ENCODE data around the gene ZCWPW2. TPM values are rescaled to one million over a fixed set of nuclear protein-coding genes. Genes with fewer than 3 reads are reported as not detected.

ZCWPW2 gene
- total RNA-seq, 1 experiment from 2014 or later: not detected

- no peak for DNase-seq (ENCODE audit: low read depth)
These were observed 225.5 kb downstream of the ZCWPW2 start for GRCh38 chr3:28574036-28574435.

- no peak for DNase-seq (ENCODE audit: low read depth)
These were observed 226.7 kb downstream of the ZCWPW2 start for GRCh38 chr3:28575100-28575745.

Other genes starting within 250 kb of the ZCWPW2 start
- gene CMC1, start 107.1 kb upstream of the ZCWPW2 start, total RNA-seq (2014; rRNA removed; shearing (Covaris generic)): 17.4 and 22.1 TPM in 2 replicates
- 35.0 and 43.4 TPM in 2 replicates for gene AZI2, start 103 bp downstream of the ZCWPW2 start, total RNA-seq (2014; rRNA removed; shearing (Covaris generic))